ENCODE data around the gene KANK4. TPM values are rescaled to one million over a fixed set of nuclear protein-coding genes. Genes with fewer than 3 reads are reported as not detected.
"Not testable (repeated sequence)": the region's sequence is repeated elsewhere in the genome, so short reads cannot be mapped to it uniquely, and the experiment has no call there.

The KANK4 gene
- polyA plus RNA-seq, 1 donor (not counting 4 experiments of a cell fraction or from before 2014, with no cell fraction given), result 0.92 TPM

DNA sequence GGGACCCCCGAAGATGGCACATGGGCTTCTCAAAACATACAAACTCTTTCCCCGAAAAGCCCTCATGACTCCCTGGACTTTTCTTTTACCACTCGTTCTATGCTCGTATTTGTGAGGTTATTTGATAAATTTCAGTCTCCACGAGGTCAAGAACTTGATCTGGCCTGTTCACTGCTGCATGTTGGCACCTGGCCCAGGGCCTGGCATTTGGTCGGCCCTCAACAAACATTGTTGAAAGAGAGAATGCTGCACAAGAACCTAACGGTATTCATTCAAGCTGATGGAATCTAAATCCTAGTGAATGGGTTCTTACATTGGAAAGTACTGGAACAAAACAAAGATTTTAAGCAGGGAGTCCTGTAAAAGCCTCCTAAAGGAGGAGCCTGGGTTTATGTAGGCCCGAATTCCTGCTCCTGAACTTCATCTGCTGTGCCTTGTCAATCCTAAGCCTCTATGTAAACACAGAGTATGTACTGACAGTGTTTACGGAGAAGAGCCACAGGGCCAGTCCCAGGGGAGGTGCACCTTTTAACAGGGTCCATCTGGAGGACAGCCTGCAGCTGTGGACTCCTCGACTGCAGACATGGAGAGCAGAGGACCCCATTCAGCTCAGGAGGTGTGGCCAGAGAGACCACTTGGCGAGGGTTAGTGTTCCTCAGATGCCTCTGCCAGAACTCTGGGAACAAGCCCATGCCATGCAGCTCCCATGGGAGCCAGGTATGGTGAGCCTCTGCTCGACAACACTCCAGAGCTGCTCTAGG lies 77.7 kb downstream of the KANK4 start:
- H3K36me3 ChIP-seq (ENCODE audit: control insufficient read depth in 2 of 2, extremely low read depth in 1 of 2, insufficient read depth in 2 of 2, low read length in 2 of 2), result no peaks in the 10 kb centered on the region
- H3K4me1 ChIP-seq (ENCODE audit: control insufficient read depth, extremely low read depth, insufficient read depth, low read length), result peaks cover 13% of the 10 kb centered on the region
- H3K4me3 ChIP-seq (ENCODE audit: control insufficient read depth in 2 of 3, extremely low read depth in 1 of 3, insufficient read depth in 2 of 3, low read depth in 1 of 3, low read length in 3 of 3), result no peak overlapping the region
- dilution Hi-C loops (cut with MboI; ENCODE audit: extremely low pct_ligation_motif_present, low sequenced_read_pairs), result no loop called here
- no peak for FAIRE-seq
- H3K9me1 ChIP-seq (ENCODE audit: control insufficient read depth, extremely low read depth, insufficient read depth, low read length), result no peaks in the 10 kb centered on the region
- DNase-seq (ENCODE audit: low read depth, low spot score), result no peak
- no peaks in the 10 kb centered on the region for H3K27me3 ChIP-seq (ENCODE audit: control insufficient read depth, extremely low read depth, insufficient read depth, low read length)
- no peak overlapping the region for H2AFZ ChIP-seq (ENCODE audit: control insufficient read depth, low read length)
- no peak for TF ChIP-seq EZH2 (IDR thresholded peaks at IDR 0.05; ENCODE audit: low read length)
- TF ChIP-seq, protein P1, sequence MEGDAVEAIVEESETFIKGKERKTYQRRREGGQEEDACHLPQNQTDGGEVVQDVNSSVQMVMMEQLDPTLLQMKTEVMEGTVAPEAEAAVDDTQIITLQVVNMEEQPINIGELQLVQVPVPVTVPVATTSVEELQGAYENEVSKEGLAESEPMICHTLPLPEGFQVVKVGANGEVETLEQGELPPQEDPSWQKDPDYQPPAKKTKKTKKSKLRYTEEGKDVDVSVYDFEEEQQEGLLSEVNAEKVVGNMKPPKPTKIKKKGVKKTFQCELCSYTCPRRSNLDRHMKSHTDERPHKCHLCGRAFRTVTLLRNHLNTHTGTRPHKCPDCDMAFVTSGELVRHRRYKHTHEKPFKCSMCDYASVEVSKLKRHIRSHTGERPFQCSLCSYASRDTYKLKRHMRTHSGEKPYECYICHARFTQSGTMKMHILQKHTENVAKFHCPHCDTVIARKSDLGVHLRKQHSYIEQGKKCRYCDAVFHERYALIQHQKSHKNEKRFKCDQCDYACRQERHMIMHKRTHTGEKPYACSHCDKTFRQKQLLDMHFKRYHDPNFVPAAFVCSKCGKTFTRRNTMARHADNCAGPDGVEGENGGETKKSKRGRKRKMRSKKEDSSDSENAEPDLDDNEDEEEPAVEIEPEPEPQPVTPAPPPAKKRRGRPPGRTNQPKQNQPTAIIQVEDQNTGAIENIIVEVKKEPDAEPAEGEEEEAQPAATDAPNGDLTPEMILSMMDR (optimal IDR thresholded peaks at IDR 0.05 in 1 of 3, IDR thresholded peaks at IDR 0.05 in 1 of 3, conservative IDR thresholded peaks at IDR 0.05 in 1 of 3; ENCODE audit: extremely low read depth in 1 of 3, insufficient read depth in 2 of 3, low read length in 3 of 3), result no peak
- H3K27ac ChIP-seq (ENCODE audit: control insufficient read depth, insufficient read depth, low read length), result no peak overlapping the region
- no peaks in the 10 kb centered on the region for H3K79me2 ChIP-seq (ENCODE audit: control insufficient read depth, insufficient read depth, low read length)
- no peaks in the 10 kb centered on the region for H3K9me3 ChIP-seq (ENCODE audit: control insufficient read depth, low read depth, low read length)
- H3K4me2 ChIP-seq (ENCODE audit: control insufficient read depth, extremely low read depth, insufficient read depth, low read depth, low read length), result no peak overlapping the region
- no peak overlapping the region for H3K9ac ChIP-seq (ENCODE audit: control insufficient read depth, extremely low read depth, insufficient read depth, low read length)
- no peaks in the 10 kb centered on the region for H4K20me1 ChIP-seq (ENCODE audit: control insufficient read depth, extremely low read depth, insufficient read depth, low read length)

- DNase-seq (ENCODE audit: low read depth, low spot score) (no peak), FAIRE-seq (no peak)
- no peak for TF ChIP-seq EZH2 (IDR thresholded peaks at IDR 0.05; ENCODE audit: low read length)
- TF ChIP-seq, protein P1 (optimal IDR thresholded peaks at IDR 0.05 in 1 of 3, IDR thresholded peaks at IDR 0.05 in 1 of 3, conservative IDR thresholded peaks at IDR 0.05 in 1 of 3; ENCODE audit: extremely low read depth in 1 of 3, insufficient read depth in 2 of 3, low read length in 3 of 3), result no peak
- Histone ChIP-seq H3K4me2 (ENCODE audit: control insufficient read depth, extremely low read depth, insufficient read depth, low read depth, low read length) (no peak overlapping the region), H3K27ac (ENCODE audit: control insufficient read depth, insufficient read depth, low read length) (no peak overlapping the region), H2AFZ (ENCODE audit: control insufficient read depth, low read length) (no peak overlapping the region), H3K36me3 (ENCODE audit: control insufficient read depth in 2 of 2, extremely low read depth in 1 of 2, insufficient read depth in 2 of 2, low read length in 2 of 2) (no peaks in the 10 kb centered on the region), H3K4me3 (ENCODE audit: control insufficient read depth in 2 of 3, extremely low read depth in 1 of 3, insufficient read depth in 2 of 3, low read depth in 1 of 3, low read length in 3 of 3) (no peak overlapping the region), H3K9me1 (ENCODE audit: control insufficient read depth, extremely low read depth, insufficient read depth, low read length) (no peaks in the 10 kb centered on the region), H3K9ac (ENCODE audit: control insufficient read depth, extremely low read depth, insufficient read depth, low read length) (no peak overlapping the region), H3K4me1 (ENCODE audit: control insufficient read depth, extremely low read depth, insufficient read depth, low read length) (peaks cover 13% of the 10 kb centered on the region), H3K79me2 (ENCODE audit: control insufficient read depth, insufficient read depth, low read length) (no peaks in the 10 kb centered on the region), H4K20me1 (ENCODE audit: control insufficient read depth, extremely low read depth, insufficient read depth, low read length) (no peaks in the 10 kb centered on the region), H3K9me3 (ENCODE audit: control insufficient read depth, low read depth, low read length) (no peaks in the 10 kb centered on the region), H3K27me3 (ENCODE audit: control insufficient read depth, extremely low read depth, insufficient read depth, low read length) (no peaks in the 10 kb centered on the region)
- dilution Hi-C loops (cut with MboI; ENCODE audit: extremely low pct_ligation_motif_present, low sequenced_read_pairs), result no loop called here
These were observed 78.4 kb downstream of the KANK4 start for GRCh38 chr1:62240651-62241370.

GRCh38 chr1:62239652-62240403 lies 79.4 kb downstream of the KANK4 start:
- H2AFZ ChIP-seq (ENCODE audit: control insufficient read depth, low read length); H3K9me3 ChIP-seq (ENCODE audit: control insufficient read depth, low read depth, low read length); DNase-seq (ENCODE audit: low read depth, low spot score); H3K27ac ChIP-seq (ENCODE audit: control insufficient read depth, insufficient read depth, low read length); H3K4me3 ChIP-seq (ENCODE audit: control insufficient read depth in 2 of 3, extremely low read depth in 1 of 3, insufficient read depth in 2 of 3, low read depth in 1 of 3, low read length in 3 of 3); dilution Hi-C loops (cut with MboI; ENCODE audit: extremely low pct_ligation_motif_present, low sequenced_read_pairs); H3K9ac ChIP-seq (ENCODE audit: control insufficient read depth, extremely low read depth, insufficient read depth, low read length); H4K20me1 ChIP-seq (ENCODE audit: control insufficient read depth, extremely low read depth, insufficient read depth, low read length); H3K4me2 ChIP-seq (ENCODE audit: control insufficient read depth, extremely low read depth, insufficient read depth, low read depth, low read length); H3K79me2 ChIP-seq (ENCODE audit: control insufficient read depth, insufficient read depth, low read length); H3K27me3 ChIP-seq (ENCODE audit: control insufficient read depth, extremely low read depth, insufficient read depth, low read length); H3K9me1 ChIP-seq (ENCODE audit: control insufficient read depth, extremely low read depth, insufficient read depth, low read length); H3K36me3 ChIP-seq (ENCODE audit: control insufficient read depth in 2 of 2, extremely low read depth in 1 of 2, insufficient read depth in 2 of 2, low read length in 2 of 2); FAIRE-seq: not testable (repeated sequence)
- peaks cover 19% of the 10 kb centered on the region for H3K4me1 ChIP-seq (ENCODE audit: control insufficient read depth, extremely low read depth, insufficient read depth, low read length)

All from keratinocyte (primary cell).